Posterior cingulate gyrus (tissue), 11 donors: Measurements from ENCODE around the gene STK39.

ENCODE experiments used
- DNase-seq, 10 donors: peaks; one replicate each; pipeline versions ENCODE4 v3.0.0 to v3.0.0-alpha.2; 2020 to 2021; ENCODE audit warnings: mixed read lengths in 3 of 10
- intact Hi-C: fragments of 100-400 bp; cut with DNase I; formaldehyde crosslinking; loops from one replicate; pipeline ENCODE4 v1.15.1; 2023

Gene STK39

DNA sequence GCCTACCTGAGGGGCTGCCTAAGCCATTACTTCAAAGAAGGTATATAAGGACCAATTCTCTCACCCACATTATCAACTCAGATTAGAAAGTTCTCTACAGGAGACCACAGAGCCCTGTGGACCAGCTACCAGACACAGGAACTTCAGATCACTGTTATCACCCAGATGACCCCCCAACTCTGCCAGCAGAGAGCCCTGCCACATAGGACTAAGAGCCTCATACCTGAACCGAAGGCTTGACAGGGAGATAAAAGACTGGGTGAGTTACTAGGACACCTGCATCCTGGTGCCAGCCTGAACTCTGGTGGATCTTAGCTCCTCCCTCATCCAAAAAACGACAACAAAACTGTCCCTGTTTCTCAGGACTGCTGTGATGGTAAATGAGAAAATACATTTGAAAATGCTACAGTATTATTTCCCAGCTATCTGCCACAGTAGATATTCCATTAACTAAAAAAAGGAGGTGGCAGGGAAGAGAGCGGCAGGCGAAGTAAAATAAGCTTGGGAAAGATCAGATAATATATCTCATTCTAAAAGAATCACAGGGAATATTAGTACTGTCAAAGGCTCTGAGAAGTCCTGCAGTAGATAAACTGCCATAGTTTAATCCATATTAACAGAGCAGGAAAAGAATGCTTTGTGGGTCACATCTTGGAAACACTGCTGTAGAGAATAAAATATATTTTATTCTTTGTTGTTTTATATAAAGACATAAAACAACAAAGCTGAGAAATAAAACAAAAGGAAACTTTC is 79.7 kb downstream of the STK39 start:
- no peak for DNase-seq
- intact Hi-C loops: no loop called here

DNA sequence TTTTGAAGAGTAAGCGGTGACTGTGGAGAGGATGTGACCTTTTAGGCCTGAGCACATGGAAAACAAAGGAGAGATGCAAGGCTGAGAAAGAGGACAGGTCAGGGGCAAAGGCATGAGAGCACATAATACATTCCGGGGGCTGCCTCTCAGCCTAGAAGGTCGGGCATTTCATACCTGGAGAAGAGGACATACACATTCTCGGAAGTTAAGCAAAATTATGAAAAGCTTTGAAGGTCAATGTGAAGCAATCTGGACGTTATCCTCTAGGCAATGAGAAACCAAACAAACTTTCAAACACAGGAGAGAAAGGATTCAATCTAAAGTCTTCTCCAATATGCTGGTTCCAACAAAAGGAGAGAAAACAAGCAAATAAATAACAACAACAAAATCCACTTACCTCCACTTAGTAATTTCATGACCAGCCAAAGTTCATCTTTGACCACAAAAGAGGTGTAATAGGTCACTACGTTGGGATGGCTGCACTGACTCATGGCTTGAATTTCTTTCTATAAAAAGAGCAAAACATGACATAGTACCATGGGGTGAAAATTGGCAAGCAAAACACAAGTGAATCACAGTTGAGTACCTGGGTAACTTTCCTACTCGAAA is 80.4 kb downstream of the STK39 start:
- DNase-seq: no peak
- intact Hi-C loops: no loop called here

DNA sequence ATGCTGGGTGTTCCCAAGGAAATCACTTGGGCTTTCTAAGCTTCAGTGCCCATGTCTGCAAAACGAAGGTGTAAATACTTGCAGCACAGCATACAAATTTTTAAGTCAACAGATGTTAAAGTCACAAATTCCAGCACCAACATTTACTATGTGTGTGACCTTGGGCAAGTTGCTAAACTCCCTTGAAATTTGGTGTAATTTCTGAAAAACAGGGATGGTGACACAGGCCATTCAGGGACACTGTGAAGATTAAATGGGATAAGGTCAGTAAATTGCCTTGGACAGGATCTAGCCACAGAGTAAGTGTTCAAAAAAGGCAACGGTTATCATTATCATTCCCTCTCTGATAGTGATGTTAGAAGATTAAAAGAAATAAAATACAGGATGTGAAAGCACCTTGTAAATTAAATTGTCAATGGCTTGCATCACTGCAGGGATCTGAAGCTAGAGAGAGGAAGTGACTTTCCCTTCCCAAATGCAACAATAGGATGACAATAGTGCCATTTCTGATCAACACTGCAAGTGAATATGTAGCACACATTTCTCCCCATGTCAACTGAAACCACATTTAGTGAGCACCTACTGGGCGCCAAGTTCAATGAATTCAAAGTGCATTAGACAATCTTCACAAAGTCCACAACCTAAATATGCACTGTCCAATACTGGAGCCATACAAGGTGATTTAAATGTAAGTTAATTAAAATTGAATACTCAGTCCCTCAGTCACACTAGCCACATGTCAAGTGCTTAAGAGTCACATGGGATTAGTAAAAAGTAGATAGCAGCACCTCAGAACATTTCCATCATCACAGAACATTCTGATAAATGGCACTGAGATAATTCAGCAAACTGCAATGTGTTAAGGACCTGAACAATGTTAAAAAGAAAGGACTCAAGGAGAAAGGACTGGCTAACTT is 81.2 kb downstream of the STK39 start:
- no peak for DNase-seq
- intact Hi-C loops: no loop called here

DNA sequence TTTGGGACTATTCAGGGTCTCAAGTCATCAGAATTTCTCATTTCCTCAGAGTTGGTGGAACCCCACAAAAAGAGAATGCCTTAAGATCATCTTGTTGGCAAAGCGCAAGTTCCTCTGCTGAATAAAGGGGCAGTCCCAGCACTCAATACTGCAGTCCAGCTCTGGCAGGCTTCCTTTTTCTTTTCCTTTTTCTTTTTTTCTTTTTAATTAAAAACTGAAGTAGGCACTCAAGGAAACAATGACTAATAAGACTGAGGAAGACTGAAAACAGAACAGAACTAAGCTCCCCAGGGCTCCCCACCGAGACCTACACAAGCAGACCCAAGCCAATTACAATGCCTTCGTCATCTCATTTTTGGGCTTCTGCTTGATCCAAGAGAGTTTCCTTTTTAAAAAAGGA is 82.0 kb downstream of the STK39 start:
- intact Hi-C loops: no loop called here
- no peak for DNase-seq

DNA sequence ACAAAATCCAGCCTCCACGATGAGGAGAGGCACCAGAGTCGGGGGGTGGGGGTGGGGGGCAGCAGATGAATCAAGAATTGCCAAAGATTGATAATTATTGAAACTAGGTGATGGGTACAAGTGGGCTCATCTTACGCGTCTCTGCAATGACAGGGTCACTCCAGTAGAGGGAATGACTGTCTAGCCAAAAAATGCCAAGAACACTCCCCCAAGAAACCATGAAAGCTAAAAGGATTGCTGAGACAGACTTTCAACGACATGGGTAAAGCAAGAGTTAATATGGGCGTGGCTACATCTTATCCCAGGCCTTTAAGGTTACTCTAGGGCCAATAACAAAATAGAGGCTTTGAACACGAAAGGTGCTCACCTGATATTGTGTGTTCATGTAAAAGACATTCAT is 86.5 kb downstream of the STK39 start:
- intact Hi-C loops: no loop called here
- DNase-seq: no peak

DNA sequence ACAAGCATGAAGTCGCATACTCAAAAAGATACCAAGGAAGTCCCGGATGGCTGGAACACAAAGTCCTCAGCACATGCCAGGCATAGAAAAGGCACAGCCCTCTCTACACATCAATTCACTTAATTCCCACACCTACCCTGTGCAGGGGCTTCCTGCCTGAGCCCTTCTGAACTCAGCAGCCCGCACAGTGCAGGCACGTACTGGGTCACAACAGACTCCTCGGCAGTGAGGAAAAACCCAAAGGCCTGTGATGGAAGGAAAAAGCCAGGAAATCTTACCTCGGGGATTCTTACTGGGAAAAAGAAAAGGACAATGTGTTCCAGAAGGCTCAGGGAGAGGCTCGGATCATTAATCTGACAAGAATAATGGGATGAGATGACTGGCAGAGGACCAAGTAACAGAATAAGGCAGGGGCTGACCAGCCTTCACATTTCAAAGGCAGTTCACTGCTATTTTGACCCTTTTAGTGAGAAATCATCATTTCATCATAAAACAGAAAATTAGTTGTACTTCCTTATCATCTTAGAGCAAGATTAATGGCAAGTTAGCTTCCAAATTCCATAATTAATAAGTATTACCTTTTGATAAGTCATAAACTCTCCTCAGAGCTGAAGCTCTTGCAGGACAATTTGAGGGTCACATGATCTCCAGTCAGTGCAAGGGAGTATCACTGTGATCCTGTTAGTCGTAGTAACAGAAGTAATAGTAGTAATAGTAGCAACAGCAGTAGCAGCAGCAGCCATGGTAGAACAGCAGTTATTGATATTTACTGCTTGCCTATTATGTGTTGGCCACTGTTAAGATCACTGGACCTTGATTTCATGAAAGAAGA is 87.4 kb downstream of the STK39 start:
- intact Hi-C loops: no loop called here
- no peak for DNase-seq

DNA sequence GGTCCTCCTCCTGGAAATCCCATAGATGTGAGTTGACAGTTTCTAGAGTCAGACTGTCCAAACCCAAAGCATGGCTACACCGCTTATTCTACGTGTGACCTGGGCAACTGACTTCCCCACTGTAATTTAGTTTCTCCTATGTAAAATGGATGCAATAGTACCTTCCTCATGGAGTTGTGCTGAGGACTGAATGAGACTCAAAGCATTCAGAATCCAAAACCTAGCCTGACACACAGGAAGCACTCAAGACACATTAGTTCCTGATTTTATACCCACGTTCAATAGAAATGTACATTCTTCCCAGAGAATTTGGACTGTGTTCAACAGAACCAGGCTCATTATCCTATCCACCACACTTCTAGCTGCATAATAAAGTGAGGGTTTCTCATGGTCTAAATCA is 88.8 kb downstream of the STK39 start:
- DNase-seq: no peak
- intact Hi-C loops: no loop called here

DNA sequence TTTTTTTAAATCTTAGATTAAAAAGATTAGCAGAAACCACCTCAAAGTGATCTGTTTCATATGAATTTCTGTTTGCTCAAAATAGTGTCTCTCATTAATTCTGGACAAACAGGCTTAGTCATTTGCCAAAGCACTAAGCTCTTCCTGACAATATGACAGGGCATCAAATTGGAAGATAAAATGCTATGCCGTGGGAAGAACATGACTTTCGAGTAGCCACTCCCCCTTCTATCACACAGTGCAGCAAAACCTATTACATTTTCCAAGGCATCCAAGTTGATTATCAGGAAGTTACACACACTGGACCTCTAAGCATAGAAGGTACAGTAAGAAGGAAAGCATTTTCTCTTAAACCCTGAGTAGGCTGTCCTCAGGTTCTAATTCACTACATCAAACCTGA is 89.5 kb downstream of the STK39 start:
- intact Hi-C loops: no loop called here
- DNase-seq: no peak

DNA sequence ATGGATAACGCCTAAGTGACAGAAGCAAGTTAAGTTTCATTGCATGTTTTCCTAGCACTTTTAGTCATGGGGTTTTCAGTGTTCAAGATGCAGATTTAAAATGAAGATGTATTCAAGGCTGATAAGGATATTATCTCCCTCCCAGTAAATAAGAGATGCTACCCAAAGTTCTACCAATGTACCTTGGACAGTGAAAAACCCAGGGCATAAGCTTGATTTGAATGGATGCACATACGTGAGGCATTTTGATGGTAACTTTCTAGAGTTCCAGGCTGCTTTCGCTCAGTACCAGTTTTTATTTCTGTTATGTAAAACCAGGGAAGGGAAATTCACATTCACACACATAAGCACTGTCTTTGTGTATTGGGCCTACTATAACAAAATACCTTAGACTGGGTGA is 90.3 kb downstream of the STK39 start:
- DNase-seq: no peak
- intact Hi-C loops: no loop called here

DNA sequence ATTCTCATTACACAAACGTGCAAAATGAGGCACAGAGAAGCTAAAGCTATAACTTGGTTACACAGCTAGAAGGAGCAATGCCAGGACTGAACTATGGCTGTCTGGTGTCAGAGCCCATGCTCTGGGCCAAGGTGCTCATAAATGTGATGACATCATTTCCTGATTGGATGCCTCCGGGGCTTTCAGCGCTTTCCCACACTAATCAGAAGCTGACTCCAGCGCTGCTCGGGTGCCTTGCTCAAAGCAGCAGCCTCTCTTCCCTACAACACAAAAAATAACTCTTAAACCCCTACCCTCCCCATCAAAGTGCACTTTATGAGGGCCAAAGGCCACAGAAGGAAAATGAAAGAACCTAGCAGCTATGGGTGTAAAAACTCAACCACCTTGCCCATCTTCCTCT is 90.7 kb downstream of the STK39 start:
- DNase-seq: no peak
- intact Hi-C loops: no loop called here

DNA sequence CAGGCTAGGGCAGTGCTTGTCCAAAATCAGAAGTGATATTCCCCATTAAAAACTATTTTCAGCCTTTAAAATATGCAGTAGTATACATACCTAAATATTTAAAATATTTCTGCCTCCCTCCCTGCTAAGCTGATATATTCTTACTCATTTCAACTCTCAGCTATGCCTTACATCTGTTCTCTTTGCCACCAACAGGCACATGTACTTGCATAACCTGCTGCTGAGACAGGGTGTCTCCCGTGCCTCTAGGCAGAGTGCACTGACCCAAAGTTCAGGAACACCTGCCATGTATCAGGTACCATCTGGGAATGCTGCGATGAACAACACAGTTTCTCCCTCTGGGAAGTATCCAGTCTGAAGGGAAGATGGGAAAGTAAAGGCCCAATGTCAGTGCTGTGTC is 91.7 kb downstream of the STK39 start:
- DNase-seq: no peak
- intact Hi-C loops: no loop called here

DNA sequence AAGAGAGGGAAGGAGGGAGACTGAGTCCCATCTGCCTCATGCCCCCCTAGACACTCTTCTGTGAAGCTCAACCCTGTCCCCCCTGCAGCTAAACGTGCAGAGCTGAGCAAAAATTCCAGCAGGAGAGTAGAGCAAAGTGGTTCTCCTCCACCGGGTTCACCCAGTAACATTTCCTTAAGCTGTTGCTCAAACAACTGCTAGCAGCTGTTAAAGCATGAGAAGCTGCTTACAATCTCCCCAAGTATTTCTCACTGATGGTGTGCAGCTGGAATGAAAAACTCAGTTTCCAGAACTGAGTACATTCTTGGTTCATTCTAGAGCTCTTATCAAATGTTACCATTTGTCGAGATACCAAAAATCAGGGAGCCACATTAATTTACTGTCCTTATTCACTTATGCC is 92.3 kb downstream of the STK39 start:
- intact Hi-C loops: no loop called here
- DNase-seq: no peak

DNA sequence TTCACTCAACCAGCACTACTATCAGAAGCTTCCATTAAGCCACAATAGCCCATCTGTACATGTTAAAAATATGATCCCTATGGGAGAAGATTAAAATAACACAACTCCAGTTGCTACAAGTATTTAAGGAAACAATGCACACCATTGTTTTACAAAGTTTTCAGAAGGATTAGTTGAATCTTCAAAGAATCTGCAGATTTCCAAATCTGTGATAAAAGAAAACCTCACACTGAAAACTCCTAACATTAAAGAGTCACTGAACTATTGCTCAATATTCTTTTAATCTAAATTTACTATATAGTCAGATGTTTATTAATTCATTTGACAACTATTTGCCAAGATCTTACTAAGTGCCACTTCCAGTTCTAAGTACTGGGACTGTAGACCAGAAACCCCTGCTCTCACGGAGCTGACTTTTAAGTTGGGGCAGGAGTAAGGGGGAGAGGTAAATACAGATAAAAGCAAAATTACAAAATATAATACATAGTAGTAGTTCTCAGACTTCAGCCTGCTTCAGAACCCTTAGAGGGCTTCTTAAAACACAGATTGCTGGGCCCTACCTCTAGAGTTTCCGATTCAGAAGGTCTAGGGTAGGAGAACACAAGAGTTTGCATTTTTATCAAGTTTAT is 94.4 kb downstream of the STK39 start:
- intact Hi-C loops: no loop called here
- DNase-seq: no peak

DNA sequence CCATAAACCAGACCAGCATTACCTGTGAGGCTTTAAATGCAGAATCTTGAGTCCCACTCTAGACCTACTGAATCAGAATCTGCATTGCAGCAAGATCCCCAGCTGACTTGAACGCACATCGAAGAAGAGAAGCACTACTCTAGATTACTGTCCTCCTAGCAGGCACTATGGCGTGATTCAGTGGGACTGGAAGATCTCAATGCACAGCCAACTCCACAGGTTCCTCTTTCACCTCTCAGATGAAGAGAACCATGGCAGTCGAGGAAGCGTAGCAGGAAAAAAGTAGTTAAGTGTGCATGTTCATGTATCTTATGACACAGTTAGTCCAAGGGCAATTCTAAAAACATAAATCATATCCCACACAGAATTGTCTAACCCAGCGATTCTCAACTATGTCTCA is 97.4 kb downstream of the STK39 start:
- no peak for DNase-seq
- intact Hi-C loops: no loop called here

DNA sequence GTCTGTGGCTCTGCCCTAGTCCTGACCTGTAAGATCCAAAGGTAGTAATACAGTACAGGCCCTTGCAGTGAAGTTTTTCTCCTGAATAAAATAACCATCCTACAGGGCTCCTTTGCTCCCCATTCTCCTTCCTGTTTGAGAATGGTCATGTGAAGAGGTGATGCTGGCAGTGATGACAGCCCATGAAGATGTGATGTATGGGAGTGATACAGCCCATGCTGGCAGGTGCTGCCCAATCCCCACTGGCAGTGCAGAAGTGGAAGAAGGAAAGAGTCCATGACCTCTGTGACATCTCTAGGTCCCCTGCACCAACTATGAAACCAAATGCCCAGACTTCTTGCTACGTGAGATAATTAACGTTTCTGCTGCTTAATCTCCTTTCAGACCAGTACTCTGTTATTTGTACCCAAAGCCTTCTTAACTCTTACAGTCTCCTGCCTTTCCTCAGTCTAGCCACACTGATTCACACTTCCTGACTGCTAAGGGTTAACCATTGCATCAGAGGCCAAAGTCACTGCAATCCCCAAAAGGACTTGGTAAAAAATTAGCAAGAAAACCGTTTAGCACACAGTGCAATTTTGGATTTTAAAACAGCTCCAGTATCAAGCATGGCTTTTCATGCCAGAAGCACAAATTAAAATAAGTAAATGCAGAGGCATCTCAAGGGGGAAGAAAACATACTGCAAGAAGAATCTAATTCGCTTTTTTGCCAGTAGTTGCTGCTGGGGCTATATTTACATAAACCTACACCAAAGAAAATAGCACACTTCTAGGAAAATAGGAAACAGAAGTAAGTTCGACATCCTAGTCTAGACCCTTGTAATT is 98.0 kb downstream of the STK39 start:
- DNase-seq: no peak
- intact Hi-C loops: no loop called here

DNA sequence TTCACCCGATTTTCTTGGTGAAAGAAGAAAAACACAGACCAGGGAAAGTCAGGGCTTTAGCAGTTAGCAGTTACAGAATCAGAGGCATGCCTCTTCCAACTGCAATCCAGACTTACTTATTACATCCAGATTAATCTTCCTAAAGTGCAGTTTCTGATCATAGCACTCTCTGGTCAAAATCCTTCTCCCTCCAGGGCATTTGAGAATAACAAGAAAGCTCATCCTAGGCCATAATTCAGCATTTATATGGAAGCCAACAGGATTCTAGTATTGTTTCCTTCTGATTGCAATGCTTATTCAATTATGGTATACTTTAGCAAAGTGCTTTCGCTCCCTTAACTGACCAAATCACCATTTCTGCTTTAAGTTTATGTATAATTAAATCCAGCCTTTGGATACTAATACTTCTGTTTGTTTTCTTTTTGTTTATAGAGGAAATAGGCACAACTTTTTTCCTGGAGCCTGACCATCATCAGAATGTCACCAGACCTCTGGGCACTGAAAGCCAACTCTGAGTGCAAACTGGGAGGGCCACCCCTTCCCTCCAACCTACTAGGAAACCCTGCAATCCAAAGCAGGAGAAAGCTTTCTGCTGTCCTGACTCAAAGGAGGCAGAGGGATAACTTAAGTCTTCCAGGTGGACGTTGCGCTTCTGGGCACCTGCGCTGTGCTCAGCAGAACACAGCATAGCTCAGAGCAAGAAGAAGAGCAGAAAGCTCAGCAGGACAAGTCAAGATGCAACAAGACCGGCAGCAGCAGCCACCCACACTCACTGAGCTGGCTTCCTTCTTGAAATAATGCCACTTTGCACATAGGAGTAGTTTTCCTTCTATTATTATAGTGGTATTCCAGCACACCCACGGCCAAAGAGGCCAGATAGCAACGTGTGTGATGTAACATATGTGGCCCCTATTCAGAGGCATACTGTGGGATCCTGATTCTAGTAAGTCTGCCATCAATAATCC is 99.3 kb downstream of the STK39 start:
- intact Hi-C loops: no loop called here
- DNase-seq: peak in 1 of 10 donors; percentile 76

DNA sequence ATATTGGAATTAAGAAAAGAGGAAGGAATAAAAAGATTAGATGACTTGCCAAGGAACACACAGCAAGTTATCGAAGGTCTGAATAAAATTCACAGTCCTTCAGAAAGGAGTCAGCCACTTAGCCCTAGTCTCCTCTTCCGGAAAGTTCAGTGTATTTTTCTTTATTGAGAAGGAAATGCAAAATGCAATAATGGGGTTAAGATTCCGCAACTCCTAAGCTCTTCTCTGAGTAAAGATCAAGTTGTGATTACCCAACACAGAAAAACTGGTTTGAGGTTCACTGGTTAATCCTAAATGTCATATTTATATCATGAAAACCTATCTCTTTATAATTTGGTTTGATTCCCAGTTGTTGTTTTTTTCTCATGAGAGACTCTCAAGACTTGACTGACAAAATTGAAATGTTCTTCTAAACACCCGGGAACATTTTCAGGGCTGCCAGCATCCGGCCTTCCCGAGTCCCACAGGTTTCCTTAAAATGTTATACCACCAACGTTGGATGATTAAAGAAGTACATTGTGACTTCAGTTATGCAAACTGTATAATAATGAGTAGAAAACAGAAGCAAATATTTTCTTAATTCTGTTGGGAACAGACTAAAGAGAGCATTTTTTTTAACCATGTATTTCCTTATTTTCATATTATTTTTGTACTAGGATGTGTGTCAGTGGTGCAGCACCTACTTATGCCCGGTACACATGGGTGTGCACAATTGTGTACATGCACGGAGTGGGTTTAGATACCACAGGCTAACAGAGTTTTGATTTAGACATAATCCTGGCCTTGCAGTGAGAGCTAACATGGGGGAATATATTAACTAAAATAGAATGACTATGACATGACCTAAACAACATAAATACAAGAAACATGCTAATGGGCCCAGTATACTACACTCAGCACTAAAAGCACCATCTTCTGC is 100.2 kb downstream of the STK39 start:
- DNase-seq: peak in 3 of 10 donors; percentile 29 to 80 (median 72)
- intact Hi-C loops: no loop called here
